ENCODE results near the gene SPDL1. TPM values are rescaled to one million over a fixed set of nuclear protein-coding genes. Genes with fewer than 3 reads are reported as not detected.

SPDL1 gene
- total and polyA plus RNA-seq, 5 donors from 2014 or later, result 3.4 to 11.5 (median 7.6) TPM

GRCh38 chr5:169576181-169576598 is 7.4 kb upstream of the SPDL1 start:
- Histone ChIP-seq H3K36me3 (ENCODE audit: control insufficient read depth, insufficient read depth, low read length) (no peaks in the 10 kb centered on the region), H3K27me3 (ENCODE audit: control insufficient read depth, insufficient read depth, low read length) (peaks cover 29% of the 10 kb centered on the region), H3K4me1 (ENCODE audit: control insufficient read depth, insufficient read depth, low read length, poor library complexity, severe bottlenecking) (no peaks in the 10 kb centered on the region), H3K27ac (ENCODE audit: insufficient read depth, low read length, poor library complexity, severe bottlenecking) (no peak overlapping the region), H3K9me3 (ENCODE audit: control insufficient read depth in 2 of 2, low read length in 2 of 2) (no peaks in the 10 kb centered on the region), H3K4me3 (ENCODE audit: low read depth, low read length) (no peak overlapping the region)
- Mint-ChIP-seq H3K36me3 (no peaks in the 10 kb centered on the region), H3K4me3 (no peak overlapping the region), H3K27ac (no peak overlapping the region), H3K4me1 (peaks cover 0 to 7% (median 4%) of the 10 kb centered on the region in 4 donors), H3K9me3 (no peaks in the 10 kb centered on the region), H3K27me3 (peaks cover 25% of the 10 kb centered on the region)
- ATAC-seq (ENCODE audit: low read depth in 2 of 2) (no peak), DNase-seq (no peak)

GRCh38 chr5:169577951-169578350 is 5.6 kb upstream of the SPDL1 start:
- Mint-ChIP-seq H3K4me3 (no peak overlapping the region), H3K27me3 (peaks cover 22% of the 10 kb centered on the region), H3K9me3 (no peaks in the 10 kb centered on the region), H3K36me3 (no peaks in the 10 kb centered on the region), H3K4me1 (peaks cover 4 to 15% (median 11%) of the 10 kb centered on the region in 4 donors), H3K27ac (no peak overlapping the region)
- H3K4me1 ChIP-seq (ENCODE audit: control insufficient read depth, insufficient read depth, low read length, poor library complexity, severe bottlenecking), result peaks cover 2% of the 10 kb centered on the region
- DNase-seq (peak in 1 of 3 donors; percentile 18), ATAC-seq (ENCODE audit: low read depth in 2 of 2) (no peak)
- no peak overlapping the region for H3K4me3 ChIP-seq (ENCODE audit: low read depth, low read length)
- no peak overlapping the region for H3K27ac ChIP-seq (ENCODE audit: insufficient read depth, low read length, poor library complexity, severe bottlenecking)
- no peaks in the 10 kb centered on the region for H3K36me3 ChIP-seq (ENCODE audit: control insufficient read depth, insufficient read depth, low read length)
- H3K27me3 ChIP-seq (ENCODE audit: control insufficient read depth, insufficient read depth, low read length), result peaks cover 22% of the 10 kb centered on the region
- H3K9me3 ChIP-seq (ENCODE audit: control insufficient read depth in 2 of 2, low read length in 2 of 2), result no peaks in the 10 kb centered on the region

DNA sequence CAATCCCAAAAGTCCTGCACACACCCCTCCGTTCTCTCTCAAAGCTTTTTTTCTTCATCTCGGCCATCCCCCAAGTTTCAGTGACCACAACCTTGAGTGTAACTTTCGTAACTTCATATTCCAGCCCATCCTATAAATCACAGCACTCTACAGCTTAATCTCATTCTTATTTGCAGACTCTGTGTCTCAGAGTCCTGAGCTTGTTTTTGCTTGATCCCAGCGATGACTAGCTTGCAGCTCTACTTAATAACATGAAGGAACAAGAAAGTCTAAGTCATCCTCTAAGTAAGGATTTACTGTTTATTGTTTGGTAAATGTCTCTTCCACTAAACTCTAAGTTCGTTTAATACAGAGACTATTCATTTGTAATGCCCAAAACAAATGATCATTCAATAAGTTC is 2.6 kb upstream of the SPDL1 start:
- H3K36me3 Mint-ChIP-seq, result no peaks in the 10 kb centered on the region
- peak overlapping the region in 2 of 4 donors; percentile 55 to 78 for H3K4me3 Mint-ChIP-seq
- peak overlapping the region in 1 of 3 donors; percentile 53 for H3K27ac Mint-ChIP-seq
- Histone ChIP-seq H3K36me3 (ENCODE audit: control insufficient read depth, insufficient read depth, low read length) (no peaks in the 10 kb centered on the region), H3K27ac (ENCODE audit: insufficient read depth, low read length, poor library complexity, severe bottlenecking) (no peak overlapping the region), H3K4me3 (ENCODE audit: low read depth, low read length) (no peak overlapping the region), H3K27me3 (ENCODE audit: control insufficient read depth, insufficient read depth, low read length) (peaks cover 7% of the 10 kb centered on the region), H3K9me3 (ENCODE audit: control insufficient read depth in 2 of 2, low read length in 2 of 2) (no peaks in the 10 kb centered on the region), H3K4me1 (ENCODE audit: control insufficient read depth, insufficient read depth, low read length, poor library complexity, severe bottlenecking) (peaks cover 16% of the 10 kb centered on the region)
- ATAC-seq (ENCODE audit: low read depth in 2 of 2) (no peak), DNase-seq (no peak)
- peaks cover 21% of the 10 kb centered on the region for H3K27me3 Mint-ChIP-seq
- H3K4me1 Mint-ChIP-seq, result peaks cover 9 to 41% (median 24%) of the 10 kb centered on the region in 4 donors
- peaks cover 0 to 2% (median 0%) of the 10 kb centered on the region in 7 donors for H3K9me3 Mint-ChIP-seq

GRCh38 chr5:169581580-169582227 is 1.9 kb upstream of the SPDL1 start:
- ATAC-seq (ENCODE audit: low read depth in 2 of 2), result peak; percentile 38 to 52
- no peaks in the 10 kb centered on the region for H3K9me3 ChIP-seq (ENCODE audit: control insufficient read depth in 2 of 2, low read length in 2 of 2)
- H3K9me3 Mint-ChIP-seq, result peaks cover 0 to 2% (median 0%) of the 10 kb centered on the region in 7 donors
- H3K4me3 ChIP-seq (ENCODE audit: low read depth, low read length), result peak overlapping the region; percentile 51
- peak overlapping the region; percentile 39 to 78 (median 58) for H3K4me3 Mint-ChIP-seq
- peaks cover 9 to 48% (median 26%) of the 10 kb centered on the region in 4 donors for H3K4me1 Mint-ChIP-seq
- H3K36me3 Mint-ChIP-seq, result no peaks in the 10 kb centered on the region
- H3K27ac Mint-ChIP-seq, result no peak overlapping the region
- DNase-seq, result peak; percentile 41 to 75 (median 55)
- H3K36me3 ChIP-seq (ENCODE audit: control insufficient read depth, insufficient read depth, low read length), result no peaks in the 10 kb centered on the region
- H3K27me3 Mint-ChIP-seq, result peaks cover 18% of the 10 kb centered on the region
- H3K4me1 ChIP-seq (ENCODE audit: control insufficient read depth, insufficient read depth, low read length, poor library complexity, severe bottlenecking), result peaks cover 16% of the 10 kb centered on the region
- peaks cover 2% of the 10 kb centered on the region for H3K27me3 ChIP-seq (ENCODE audit: control insufficient read depth, insufficient read depth, low read length)
- no peak overlapping the region for H3K27ac ChIP-seq (ENCODE audit: insufficient read depth, low read length, poor library complexity, severe bottlenecking)

DNA sequence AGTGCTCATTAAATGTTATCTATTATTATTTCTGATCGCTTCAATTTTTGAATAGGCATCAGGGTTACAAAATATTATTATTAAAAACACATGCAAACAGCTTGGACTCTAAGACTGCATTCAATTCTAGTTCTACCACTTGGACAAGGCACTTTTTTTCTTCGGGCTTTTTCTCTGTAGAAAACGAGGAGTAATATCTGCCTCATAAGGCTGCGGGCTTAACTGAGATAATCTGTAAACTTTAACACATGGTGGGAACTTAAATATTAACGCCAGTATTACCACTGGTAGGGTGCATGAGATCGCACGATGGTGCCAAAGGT is 511 bp upstream of the SPDL1 start:
- peak overlapping the region; percentile 75 for H3K27ac ChIP-seq (ENCODE audit: insufficient read depth, low read length, poor library complexity, severe bottlenecking)
- peaks cover 0 to 2% (median 0%) of the 10 kb centered on the region in 7 donors for H3K9me3 Mint-ChIP-seq
- H3K36me3 ChIP-seq (ENCODE audit: control insufficient read depth, insufficient read depth, low read length), result no peaks in the 10 kb centered on the region
- no peaks in the 10 kb centered on the region for H3K9me3 ChIP-seq (ENCODE audit: control insufficient read depth in 2 of 2, low read length in 2 of 2)
- H3K27me3 ChIP-seq (ENCODE audit: control insufficient read depth, insufficient read depth, low read length), result peaks cover 2% of the 10 kb centered on the region
- ATAC-seq (ENCODE audit: low read depth in 2 of 2), result no peak
- peaks cover under 1% of the 10 kb centered on the region for H3K36me3 Mint-ChIP-seq
- DNase-seq, result no peak
- peak overlapping the region; percentile 22 to 98 (median 94) for H3K27ac Mint-ChIP-seq
- peaks cover 16% of the 10 kb centered on the region for H3K4me1 ChIP-seq (ENCODE audit: control insufficient read depth, insufficient read depth, low read length, poor library complexity, severe bottlenecking)
- H3K4me3 Mint-ChIP-seq, result peak overlapping the region; percentile 93 to 100 (median 98)
- H3K4me3 ChIP-seq (ENCODE audit: low read depth, low read length), result peak overlapping the region; percentile 91
- peaks cover 8% of the 10 kb centered on the region for H3K27me3 Mint-ChIP-seq
- H3K4me1 Mint-ChIP-seq, result peaks cover 9 to 60% (median 29%) of the 10 kb centered on the region in 4 donors

DNA sequence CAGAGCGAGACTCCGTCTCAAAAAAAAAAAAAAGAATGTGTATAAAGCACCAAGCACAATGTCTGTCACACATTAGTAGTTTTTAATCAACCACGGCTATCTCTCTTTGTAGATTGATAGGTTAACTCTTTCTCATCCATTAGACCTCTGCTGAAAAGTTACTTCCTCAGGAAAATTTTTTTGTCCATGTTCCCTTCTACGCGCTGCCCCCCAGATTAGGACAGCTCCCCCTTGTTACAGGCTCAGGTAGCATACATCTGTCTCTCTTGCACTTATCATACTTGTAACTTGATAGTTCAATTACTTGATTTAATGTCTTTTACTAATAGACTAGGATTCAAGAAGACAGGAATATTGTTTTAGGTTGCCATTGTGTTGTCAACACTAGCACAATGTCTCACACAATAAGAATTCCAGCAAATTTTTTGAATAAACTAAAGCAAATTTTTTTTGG is 1.5 kb downstream of the SPDL1 start:
- Mint-ChIP-seq H3K27ac (peak overlapping the region in 2 of 3 donors; percentile 66 to 94), H3K36me3 (peaks cover 20% of the 10 kb centered on the region), H3K9me3 (peaks cover 0 to 2% (median 0%) of the 10 kb centered on the region in 7 donors), H3K4me1 (peaks cover 11 to 66% (median 33%) of the 10 kb centered on the region in 4 donors), H3K4me3 (peak overlapping the region; percentile 93 to 100 (median 98)), H3K27me3 (peaks cover 8% of the 10 kb centered on the region)
- ATAC-seq (ENCODE audit: low read depth in 2 of 2), result no peak
- no peak for DNase-seq
- Histone ChIP-seq H3K4me3 (ENCODE audit: low read depth, low read length) (no peak overlapping the region), H3K27me3 (ENCODE audit: control insufficient read depth, insufficient read depth, low read length) (no peaks in the 10 kb centered on the region), H3K9me3 (ENCODE audit: control insufficient read depth in 2 of 2, low read length in 2 of 2) (no peaks in the 10 kb centered on the region), H3K27ac (ENCODE audit: insufficient read depth, low read length, poor library complexity, severe bottlenecking) (no peak overlapping the region), H3K36me3 (ENCODE audit: control insufficient read depth, insufficient read depth, low read length) (peaks cover 15% of the 10 kb centered on the region), H3K4me1 (ENCODE audit: control insufficient read depth, insufficient read depth, low read length, poor library complexity, severe bottlenecking) (peaks cover 16% of the 10 kb centered on the region)

- Mint-ChIP-seq H3K9me3 (no peaks in the 10 kb centered on the region), H3K4me1 (peaks cover 4 to 34% (median 13%) of the 10 kb centered on the region in 4 donors), H3K4me3 (no peak overlapping the region), H3K27me3 (no peaks in the 10 kb centered on the region), H3K36me3 (peaks cover 52% of the 10 kb centered on the region), H3K27ac (peak overlapping the region in 1 of 3 donors; percentile 10)
- Histone ChIP-seq H3K9me3 (ENCODE audit: control insufficient read depth in 2 of 2, low read length in 2 of 2) (no peaks in the 10 kb centered on the region), H3K27me3 (ENCODE audit: control insufficient read depth, insufficient read depth, low read length) (no peaks in the 10 kb centered on the region), H3K36me3 (ENCODE audit: control insufficient read depth, insufficient read depth, low read length) (peaks cover 43% of the 10 kb centered on the region), H3K27ac (ENCODE audit: insufficient read depth, low read length, poor library complexity, severe bottlenecking) (no peak overlapping the region), H3K4me3 (ENCODE audit: low read depth, low read length) (no peak overlapping the region), H3K4me1 (ENCODE audit: control insufficient read depth, insufficient read depth, low read length, poor library complexity, severe bottlenecking) (no peaks in the 10 kb centered on the region)
- no peak for DNase-seq
- ATAC-seq (ENCODE audit: low read depth in 2 of 2), result no peak
Observed at GRCh38 chr5:169590602-169591001, 7.0 kb downstream of the SPDL1 start.

GRCh38 chr5:169591636-169592035 is 8.1 kb downstream of the SPDL1 start:
- H3K27me3 Mint-ChIP-seq, result no peaks in the 10 kb centered on the region
- ATAC-seq (ENCODE audit: low read depth in 2 of 2), result no peak

More at GRCh38 chr5:169591636-169592035, 8.1 kb downstream of the SPDL1 start:
- DNase-seq, result no peak
- Mint-ChIP-seq H3K9me3 (no peaks in the 10 kb centered on the region), H3K36me3 (peaks cover 52% of the 10 kb centered on the region), H3K4me3 (no peak overlapping the region), H3K4me1 (peaks cover 3 to 23% (median 9%) of the 10 kb centered on the region in 4 donors), H3K27ac (no peak overlapping the region)
- Histone ChIP-seq H3K27me3 (ENCODE audit: control insufficient read depth, insufficient read depth, low read length) (no peaks in the 10 kb centered on the region), H3K27ac (ENCODE audit: insufficient read depth, low read length, poor library complexity, severe bottlenecking) (no peak overlapping the region), H3K9me3 (ENCODE audit: control insufficient read depth in 2 of 2, low read length in 2 of 2) (no peaks in the 10 kb centered on the region), H3K36me3 (ENCODE audit: control insufficient read depth, insufficient read depth, low read length) (peaks cover 49% of the 10 kb centered on the region), H3K4me3 (ENCODE audit: low read depth, low read length) (no peak overlapping the region), H3K4me1 (ENCODE audit: control insufficient read depth, insufficient read depth, low read length, poor library complexity, severe bottlenecking) (no peaks in the 10 kb centered on the region)

Data from CD4-positive, CD25-positive, alpha-beta regulatory T cell (primary cell).